HCT116 (cell line): ENCODE results near the gene MZT2A. TPM values are rescaled to one million over a fixed set of nuclear protein-coding genes. Genes with fewer than 3 reads are reported as not detected.
"Not testable (repeated sequence)": the region's sequence is repeated elsewhere in the genome, so short reads cannot be mapped to it uniquely, and the experiment has no call there.

Experiments used
- ATAC-seq: fragments of 200-7000 bp; cut with Tn5 transposase; 2 replicates; pipeline ENCODE4 v1.9.1; 2020; ENCODE audit warnings: mild to moderate bottlenecking, moderate library complexity
- BruUV-seq: library from RNA; stranded (reverse); fragments of 400-500 nt; replicated peaks from 2 replicates; lab custom pipeline; 2021; lab: Mats Ljungman, UMichigan
- CTCF ChIA-PET: fragments of 300-600 bp; sonication (Branson Sonifier 250); formaldehyde crosslinking; loops from one replicate; lab custom pipeline; 2021; ENCODE audit warnings: antibody characterized with exemption; lab: Charles Lee
- POLR2A ChIA-PET: fragments of 300-600, 350-600 bp; sonication (Branson Sonifier 250); formaldehyde crosslinking; loops from one replicate; lab custom pipeline; 2021; ENCODE audit warnings: antibody characterized with exemption; lab: Charles Lee
- RAD21 ChIA-PET, 2 experiments: fragments of 300-600 bp; sonication (Branson Sonifier 250); formaldehyde crosslinking; loops; one replicate each; lab custom pipeline; 2023; ENCODE audit warnings: low total read pairs in 2 of 2; ENCODE audit not compliant: uncharacterized antibody in 2 of 2, unreplicated experiment in 2 of 2, low non-redundant PET in 1 of 2; lab: Charles Lee
- DNase-seq: peaks from one replicate; pipeline ENCODE4 v3.0.0-alpha.2; 2010; ENCODE audit warnings: low read depth, low spot score
- H2AFZ ChIP-seq: fragments of 200-600 bp; shearing (Covaris generic), sonication (generic); 2 replicates; pipeline ENCODE4 v1.6.1; 2017; ENCODE audit warnings: low read depth, mixed run types, mixed read lengths, antibody characterized with exemption, low read length; ENCODE audit not compliant: poor library complexity, severe bottlenecking
- H3K27ac ChIP-seq: 2 replicates; pipeline ENCODE4 v1.5.1; 2012; ENCODE audit warnings: low read depth, low read length
- H3K27me3 ChIP-seq: fragments of 200-600 bp; sonication (generic); 2 replicates; pipeline ENCODE4 v1.6.1; 2016; ENCODE audit warnings: mixed run types, low read length, mixed read lengths; ENCODE audit not compliant: insufficient read depth
- H3K36me3 ChIP-seq, 2 experiments: fragments of 200-500 bp in 1 of 2; fragments of 200-600 bp in 1 of 2; sonication (Bioruptor generic) in 1 of 2; sonication (generic) in 1 of 2; 2 replicates each; pipeline versions ENCODE4 v1.5.1 to v1.6.1; 2014 to 2016; ENCODE audit warnings: low read length in 2 of 2, inconsistent platforms in 1 of 2, mixed read lengths in 1 of 2, mixed run types in 1 of 2; ENCODE audit not compliant: insufficient read depth in 2 of 2, control insufficient read depth in 1 of 2
- H3K4me1 ChIP-seq, 2 experiments: fragments of 200-600 bp in 1 of 2; sonication (generic) in 1 of 2; 2 replicates each; pipeline versions ENCODE4 v1.5.1 to v1.6.1; 2012 to 2017; ENCODE audit warnings: low read length in 2 of 2, inconsistent platforms in 1 of 2, mild to moderate bottlenecking in 1 of 2, mixed read lengths in 1 of 2, mixed run types in 1 of 2, moderate library complexity in 1 of 2; ENCODE audit not compliant: insufficient read depth in 2 of 2, control insufficient read depth in 1 of 2
- H3K4me2 ChIP-seq: fragments of 200-600 bp; sonication (generic); 2 replicates; pipeline ENCODE4 v1.6.1; 2017; ENCODE audit warnings: mixed run types, low read length, mixed read lengths
- H3K4me3 ChIP-seq, 2 experiments: fragments of 200-600 bp in 1 of 2; sonication (generic) in 1 of 2; replicated peaks in 1 of 2; 2 replicates each; pipeline ENCODE4 v1.5.1; 2011 to 2016; ENCODE audit warnings: low read length in 2 of 2, control low read depth in 1 of 2, low read depth in 1 of 2, mild to moderate bottlenecking in 1 of 2, mixed read lengths in 1 of 2, mixed run types in 1 of 2
- H3K79me2 ChIP-seq: fragments of 200-600 bp; sonication (generic); 2 replicates; pipeline ENCODE4 v1.6.1; 2017; ENCODE audit warnings: mild to moderate bottlenecking, mixed run types, low read length, moderate library complexity, mixed read lengths; ENCODE audit not compliant: insufficient read depth
- H3K9ac ChIP-seq: fragments of 200-600 bp; sonication (generic); 2 replicates; pipeline ENCODE4 v1.6.1; 2016; ENCODE audit warnings: low read length, mixed read lengths
- H3K9me2 ChIP-seq: fragments of 200-600 bp; sonication (generic), shearing (Covaris generic); 2 replicates; pipeline ENCODE4 v1.6.1; 2017; ENCODE audit warnings: mixed run types, mild to moderate bottlenecking, moderate library complexity; ENCODE audit not compliant: insufficient read depth
- H3K9me3 ChIP-seq, 2 experiments: fragments of 200-500 bp in 1 of 2; fragments of 200-600 bp in 1 of 2; sonication (Bioruptor generic) in 1 of 2; sonication (generic) in 1 of 2; 2 replicates each; pipeline ENCODE4 v1.6.1; 2014 to 2017; ENCODE audit warnings: low read length in 2 of 2, mixed read lengths in 2 of 2, inconsistent platforms in 1 of 2, low read depth in 1 of 2, mild to moderate bottlenecking in 1 of 2, mixed run types in 1 of 2, moderate library complexity in 1 of 2; ENCODE audit not compliant: control insufficient read depth in 1 of 2, insufficient read depth in 1 of 2
- H4K20me1 ChIP-seq: fragments of 200-600 bp; sonication (generic), shearing (Covaris generic); 2 replicates; pipeline ENCODE4 v1.6.1; 2017; ENCODE audit warnings: mixed run types, mild to moderate bottlenecking, moderate library complexity; ENCODE audit not compliant: insufficient read depth
- intact Hi-C: fragments of 100-400 bp; cut with micrococcal nuclease; formaldehyde crosslinking; loops from 2 replicates; pipeline ENCODE4 v1.10.0; 2022
- total RNA-seq: library from RNA; stranded (reverse); gene quantifications from one replicate; pipeline ENCODE4 v1.2.1, GENCODE V29; 2021; ENCODE audit not compliant: unreplicated experiment

The MZT2A gene
- total RNA-seq, 1 experiment from 2014 or later = 203 TPM

DNA sequence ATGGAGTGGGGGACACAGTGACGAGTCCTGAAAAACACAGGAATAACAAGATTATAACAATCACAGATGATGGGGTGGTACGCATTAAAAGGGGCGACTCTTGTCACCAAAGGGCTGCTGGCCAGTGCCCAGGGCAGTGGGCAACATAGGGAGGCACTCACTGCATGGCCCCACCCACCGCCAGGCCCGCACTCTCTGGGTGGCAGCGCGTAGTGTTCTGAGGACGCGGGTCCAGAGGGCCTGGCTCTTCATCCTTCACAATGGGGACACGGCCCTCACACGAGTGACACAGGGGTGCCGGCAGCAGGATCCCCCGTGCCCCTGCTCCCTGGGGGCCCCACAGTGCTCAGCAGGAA lies 42.1 kb upstream of the MZT2A start:
- H2AFZ ChIP-seq, H3K27ac ChIP-seq, ATAC-seq, H3K4me3 ChIP-seq, DNase-seq, RAD21 ChIA-PET, H4K20me1 ChIP-seq, H3K4me2 ChIP-seq, intact Hi-C loops, H3K36me3 ChIP-seq, H3K9ac ChIP-seq, CTCF ChIA-PET, H3K9me3 ChIP-seq, POLR2A ChIA-PET, H3K4me1 ChIP-seq, H3K79me2 ChIP-seq, H3K9me2 ChIP-seq, BruUV-seq, H3K27me3 ChIP-seq: not testable (repeated sequence)

DNA sequence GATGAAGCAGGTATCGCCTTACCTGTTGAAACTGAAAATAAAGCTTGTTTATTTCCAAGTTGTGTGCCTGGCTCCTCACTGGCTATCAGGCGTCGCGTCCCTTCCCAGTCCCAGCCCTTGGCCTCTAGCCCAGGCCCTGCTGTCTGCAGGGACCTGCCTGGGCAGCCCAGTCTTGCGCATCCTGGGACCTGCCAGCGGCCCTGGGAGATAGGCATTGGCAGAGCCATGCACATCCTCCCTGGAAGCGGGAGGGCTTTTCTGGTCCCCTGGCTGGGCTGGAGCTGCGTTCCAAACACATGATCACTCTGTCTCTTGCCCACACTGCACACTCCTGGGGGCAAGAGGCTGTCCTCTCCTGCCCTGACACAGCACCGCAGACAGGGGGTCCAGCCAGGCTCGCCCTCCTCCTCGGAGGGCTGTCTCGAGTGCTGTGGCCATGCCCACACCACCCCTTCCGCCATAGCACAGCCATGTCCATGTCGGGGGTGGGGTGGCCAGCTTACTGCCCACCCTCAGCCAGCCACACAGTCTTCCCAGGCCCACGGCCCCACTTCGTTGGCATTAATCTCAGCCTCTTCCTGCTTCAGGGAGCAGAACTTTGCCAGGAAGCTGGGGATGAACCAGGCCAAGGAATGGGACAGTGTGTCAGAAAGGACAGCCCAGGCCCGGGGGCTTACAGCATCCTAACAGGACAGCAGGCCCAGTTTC lies 41.6 kb upstream of the MZT2A start:
- DNase-seq, H3K9ac ChIP-seq, RAD21 ChIA-PET, H3K9me2 ChIP-seq, H3K4me3 ChIP-seq, H3K27me3 ChIP-seq, H3K27ac ChIP-seq, H3K36me3 ChIP-seq, H3K79me2 ChIP-seq, H3K9me3 ChIP-seq, H4K20me1 ChIP-seq, POLR2A ChIA-PET, intact Hi-C loops, H3K4me2 ChIP-seq, H3K4me1 ChIP-seq, H2AFZ ChIP-seq, CTCF ChIA-PET, ATAC-seq, BruUV-seq: not testable (repeated sequence)

DNA sequence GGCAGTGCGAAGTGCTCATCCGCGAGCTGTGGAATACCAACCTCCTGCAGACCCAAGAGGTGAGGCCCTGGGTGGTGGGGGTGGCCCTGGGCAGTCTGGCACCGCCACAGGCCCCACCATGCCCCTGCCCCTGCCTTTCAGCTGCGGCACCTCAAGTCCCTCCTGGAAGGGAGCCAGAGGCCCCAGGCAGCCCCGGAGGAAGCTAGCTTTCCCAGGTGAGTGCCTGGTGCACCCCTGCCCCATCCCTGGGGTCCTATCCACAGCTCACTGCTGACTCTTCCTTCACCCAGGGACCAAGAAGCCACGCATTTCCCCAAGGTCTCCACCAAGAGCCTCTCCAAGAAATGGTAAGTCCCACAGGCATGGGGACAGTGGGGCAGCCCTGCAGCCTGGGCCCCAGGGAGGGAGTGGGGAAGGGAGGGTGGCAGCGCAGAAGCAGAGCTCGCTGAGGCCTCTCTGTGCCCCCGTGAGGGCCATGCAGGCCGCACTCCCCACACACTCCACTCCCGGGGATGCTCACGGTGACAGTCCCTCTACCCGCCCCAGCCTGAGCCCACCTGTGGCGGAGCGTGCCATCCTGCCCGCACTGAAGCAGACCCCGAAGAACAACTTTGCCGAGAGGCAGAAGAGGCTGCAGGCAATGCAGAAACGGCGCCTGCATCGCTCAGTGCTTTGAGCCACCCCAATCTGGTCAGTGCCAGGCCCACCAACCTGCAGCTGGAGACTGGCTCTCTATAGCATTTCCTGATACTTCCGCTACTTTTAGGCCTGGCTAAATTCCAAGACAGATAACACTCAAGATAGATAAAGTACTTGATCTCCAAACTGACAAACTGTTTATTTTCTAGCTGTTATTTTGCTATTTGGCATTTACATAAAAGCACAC lies 40.8 kb upstream of the MZT2A start:
- POLR2A ChIA-PET, H3K36me3 ChIP-seq, DNase-seq, CTCF ChIA-PET, intact Hi-C loops, H3K4me3 ChIP-seq, H3K9me2 ChIP-seq, H3K27me3 ChIP-seq, H3K79me2 ChIP-seq, H3K4me2 ChIP-seq, BruUV-seq, H3K9ac ChIP-seq, H3K9me3 ChIP-seq, H3K27ac ChIP-seq, H3K4me1 ChIP-seq, RAD21 ChIA-PET, ATAC-seq, H2AFZ ChIP-seq, H4K20me1 ChIP-seq: not testable (repeated sequence)

DNA sequence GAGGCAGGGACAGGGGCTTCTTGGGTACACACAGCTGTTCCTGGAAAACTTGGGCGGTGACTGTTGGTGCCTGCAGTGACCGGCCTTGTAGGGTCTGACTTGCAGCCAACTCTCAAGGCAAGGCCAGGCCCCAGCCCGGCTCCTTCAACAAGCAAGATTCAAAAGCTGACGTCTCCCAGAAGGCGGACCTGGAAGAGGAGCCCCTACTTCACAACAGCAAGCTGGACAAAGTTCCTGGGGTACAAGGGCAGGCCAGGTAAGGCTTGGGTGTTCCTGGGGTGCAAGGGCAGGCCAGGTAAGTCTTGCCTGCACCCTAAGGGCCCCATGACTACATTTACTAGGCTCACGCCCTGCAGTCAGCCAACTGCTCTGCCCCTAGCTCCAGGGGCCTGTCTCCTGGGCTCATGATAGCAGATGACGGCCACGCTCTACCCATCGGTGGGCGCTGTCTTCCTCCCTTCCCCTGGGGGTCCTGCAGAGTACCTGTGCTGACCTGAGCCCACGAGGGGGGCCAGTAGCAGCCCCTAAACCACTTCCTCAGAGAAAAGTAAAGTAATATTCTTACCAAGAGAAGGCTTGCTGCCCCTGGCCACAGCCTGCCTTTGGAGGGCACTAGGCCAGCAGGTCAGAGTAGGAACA lies 39.5 kb upstream of the MZT2A start:
- H3K9me2 ChIP-seq, H3K27me3 ChIP-seq, RAD21 ChIA-PET, CTCF ChIA-PET, H3K4me3 ChIP-seq, ATAC-seq, intact Hi-C loops, POLR2A ChIA-PET, H3K9ac ChIP-seq, H3K27ac ChIP-seq, H3K9me3 ChIP-seq, H4K20me1 ChIP-seq, H3K4me2 ChIP-seq, H3K36me3 ChIP-seq, H3K4me1 ChIP-seq, DNase-seq, H3K79me2 ChIP-seq, H2AFZ ChIP-seq, BruUV-seq: not testable (repeated sequence)
